ENCODE data around the gene PFKFB4. TPM values are rescaled to one million over a fixed set of nuclear protein-coding genes. Genes with fewer than 3 reads are reported as not detected.
"Not testable (repeated sequence)": the region's sequence is repeated elsewhere in the genome, so short reads cannot be mapped to it uniquely, and the experiment has no call there.

PFKFB4 gene
- total and polyA plus RNA-seq, 4 experiments from 2014 or later, result 2.5 to 2.7 (median 2.6) TPM

DNA sequence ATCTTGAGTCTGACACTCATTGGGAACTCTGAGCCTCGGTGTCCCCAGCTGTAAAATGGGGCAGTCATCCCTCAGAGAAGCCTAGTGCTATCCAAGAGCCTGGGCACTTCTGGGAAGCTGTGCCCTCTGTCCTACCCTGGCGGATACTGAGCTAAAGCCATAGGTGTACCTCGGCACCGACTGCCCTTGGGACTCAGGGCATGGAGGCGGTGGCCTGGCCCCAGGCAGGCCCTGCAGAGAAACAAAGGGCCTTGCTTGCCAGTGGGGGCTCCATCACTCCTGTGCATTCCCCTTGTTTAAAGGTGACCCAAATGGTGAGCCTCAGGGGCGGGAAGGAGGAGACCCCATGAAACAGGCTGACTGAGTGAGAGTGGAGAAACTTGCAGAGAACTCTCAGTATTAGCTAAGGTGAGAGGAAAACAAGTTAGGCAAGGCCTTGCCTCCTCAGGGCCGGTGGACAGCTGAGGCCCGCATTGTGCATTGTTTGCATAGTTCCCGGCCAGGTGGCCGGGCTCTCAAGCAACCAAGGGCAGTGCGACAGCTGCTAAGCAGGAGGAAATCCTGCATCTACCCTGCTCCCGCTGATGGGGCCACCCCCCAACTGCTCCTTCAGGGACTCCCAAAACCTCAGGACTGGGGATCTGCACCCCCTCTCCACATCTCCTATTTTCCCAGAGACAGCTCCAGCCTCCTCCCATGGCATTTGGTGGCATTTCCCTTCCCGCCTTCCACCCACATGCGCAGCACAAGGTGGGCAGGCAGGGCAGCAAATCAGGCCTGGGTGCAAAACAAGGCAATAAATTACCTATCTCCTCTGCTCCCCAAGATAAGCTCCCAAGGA is 4.3 kb downstream of the PFKFB4 start:
- POLR2A ChIA-PET (ENCODE audit: partially characterized antibody), result interaction anchor here (0.8 to 1.6 kb wide), 3 partner anchors 84 to 112 kb away, joined by 3 to 5 read pairs (median 3); partner anchors contain the start of genes CCDC51 and TMA7
- no peaks in the 10 kb centered on the region for H3K36me3 ChIP-seq (ENCODE audit: insufficient read depth, low read length)
- H3K9me3 ChIP-seq (ENCODE audit: control insufficient read depth in 1 of 2, low read length in 2 of 2), result no peaks in the 10 kb centered on the region

DNA sequence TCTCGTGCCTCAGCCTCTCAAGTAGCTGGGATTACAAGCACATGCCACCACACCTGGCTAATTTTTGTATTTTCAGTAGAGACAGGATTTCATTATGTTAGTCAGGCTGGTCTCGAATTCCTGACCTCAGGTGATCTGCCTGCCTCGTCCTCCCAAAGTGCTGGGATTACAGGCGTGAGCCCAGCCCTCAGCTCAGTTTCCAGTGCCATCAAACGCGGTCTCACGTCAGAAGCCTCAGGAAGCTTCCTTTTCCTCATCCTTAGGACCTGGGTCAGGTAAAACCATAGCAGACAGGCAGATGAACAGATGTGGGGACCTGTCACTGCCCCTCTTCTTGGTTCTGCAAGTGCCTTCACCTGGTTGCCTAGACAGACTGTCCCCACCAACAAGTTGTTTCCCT is 5.0 kb downstream of the PFKFB4 start:
- H3K4me3 ChIP-seq (ENCODE audit: low read length in 2 of 2); H3K27ac ChIP-seq (ENCODE audit: low read depth, low read length); H3K36me3 ChIP-seq (ENCODE audit: insufficient read depth, low read length); H3K27ac Mint-ChIP-seq; H3K9me3 Mint-ChIP-seq; intact Hi-C loops (cut with micrococcal nuclease); H3K9me3 ChIP-seq (ENCODE audit: control insufficient read depth in 1 of 2, low read length in 2 of 2); H3K36me3 Mint-ChIP-seq; POLR2A ChIA-PET (ENCODE audit: partially characterized antibody); H3K27me3 Mint-ChIP-seq; DNase-seq; H3K27me3 ChIP-seq (ENCODE audit: insufficient read depth, low read length); H3K4me3 Mint-ChIP-seq: not testable (repeated sequence)
- CTCF ChIA-PET (ENCODE audit: partially characterized antibody), result interaction anchor here (0.5 to 18.1 kb wide), 4 partner anchors 43 to 1185 kb away, joined by 3 to 330 read pairs (median 86); no protein-coding TSS in a partner anchor
- peaks cover 15% of the 10 kb centered on the region for H3K4me1 ChIP-seq (ENCODE audit: insufficient read depth, low read length)
- H3K4me1 Mint-ChIP-seq, result peaks cover 6 to 20% (median 8%) of the 10 kb centered on the region in 4 donors

More for the DNA sequence above, 4.3 kb downstream of the PFKFB4 start:
- H3K27me3 ChIP-seq (ENCODE audit: insufficient read depth, low read length), result no peaks in the 10 kb centered on the region
- H3K4me1 ChIP-seq (ENCODE audit: insufficient read depth, low read length), result peaks cover 18% of the 10 kb centered on the region
- Mint-ChIP-seq H3K4me3 (no peak overlapping the region), H3K27me3 (no peaks in the 10 kb centered on the region), H3K27ac (no peak overlapping the region), H3K36me3 (no peaks in the 10 kb centered on the region), H3K9me3 (peaks cover 0 to 1% (median 0%) of the 10 kb centered on the region in 8 donors), H3K4me1 (peaks cover 6 to 20% (median 12%) of the 10 kb centered on the region in 4 donors)
- intact Hi-C loops (cut with micrococcal nuclease), result no loop called here
- no peak overlapping the region for H3K4me3 ChIP-seq (ENCODE audit: low read length in 2 of 2)
- no peak overlapping the region for H3K27ac ChIP-seq (ENCODE audit: low read depth, low read length)
- DNase-seq, result no peak
- CTCF ChIA-PET (ENCODE audit: partially characterized antibody), result interaction anchor here (1.0 to 18.1 kb wide), 3 partner anchors 111 to 151 kb away, joined by 4 to 330 read pairs (median 118); no protein-coding TSS in a partner anchor

DNA sequence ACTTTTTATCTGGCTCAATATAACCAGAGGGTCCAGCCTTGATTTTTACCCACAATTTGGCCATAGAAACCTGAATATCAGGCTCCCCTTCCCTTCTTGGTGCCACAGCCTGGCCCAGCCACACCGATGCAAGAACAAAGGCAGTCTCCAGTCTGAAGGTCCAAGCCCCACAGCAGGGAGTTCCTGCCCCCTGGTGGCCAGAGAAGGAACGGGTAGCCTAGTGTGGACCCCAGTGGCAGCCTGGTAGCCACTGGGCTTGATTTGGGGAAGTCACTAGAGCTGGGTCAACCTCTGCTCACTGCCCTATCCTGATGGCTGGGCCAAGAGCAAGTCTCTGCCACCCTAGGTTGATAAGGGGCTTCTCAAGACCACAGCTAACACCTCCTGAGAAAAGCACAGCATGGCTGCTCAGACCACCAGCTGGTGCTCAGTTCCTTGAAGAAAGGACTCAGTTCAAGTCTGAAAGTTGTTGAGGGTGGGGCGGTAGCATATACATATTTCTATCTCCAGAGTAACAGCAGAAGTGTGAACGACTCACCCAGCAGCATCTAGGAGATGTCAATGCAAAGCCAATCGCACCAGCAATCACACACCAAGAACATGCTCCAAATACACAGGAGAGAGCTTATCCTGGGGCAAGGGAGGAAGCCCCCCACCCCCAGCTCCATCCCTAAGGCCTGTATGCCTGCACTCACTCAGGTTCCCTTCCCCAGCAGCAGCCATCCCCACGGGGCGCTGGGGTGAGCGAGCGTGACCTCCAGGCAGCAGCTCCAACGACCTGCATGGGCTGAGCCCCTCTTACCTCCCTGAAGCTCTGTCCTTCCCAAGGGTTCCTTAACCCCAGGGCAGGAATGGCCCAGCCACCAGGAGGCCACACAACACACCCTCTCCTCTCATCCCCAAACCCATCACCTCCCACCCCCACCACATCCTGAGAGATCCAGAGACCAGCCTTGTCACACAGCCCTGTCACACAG is 7.6 kb downstream of the PFKFB4 start:
- DNase-seq, result peak; percentile 77 to 82 (median 78)
- Histone ChIP-seq H3K27ac (ENCODE audit: low read depth, low read length) (no peak overlapping the region), H3K36me3 (ENCODE audit: insufficient read depth, low read length) (no peaks in the 10 kb centered on the region), H3K9me3 (ENCODE audit: control insufficient read depth in 1 of 2, low read length in 2 of 2) (no peaks in the 10 kb centered on the region), H3K4me1 (ENCODE audit: insufficient read depth, low read length) (peaks cover 8% of the 10 kb centered on the region), H3K27me3 (ENCODE audit: insufficient read depth, low read length) (no peaks in the 10 kb centered on the region), H3K4me3 (ENCODE audit: low read length in 2 of 2) (no peak overlapping the region)
- no peaks in the 10 kb centered on the region for H3K36me3 Mint-ChIP-seq
- no peaks in the 10 kb centered on the region for H3K27me3 Mint-ChIP-seq
- POLR2A ChIA-PET (ENCODE audit: partially characterized antibody), result interaction anchor here (0.7 to 2.0 kb wide), 6 partner anchors 31 to 148 kb away, joined by 3 to 11 read pairs (median 3); partner anchors contain the start of gene SHISA5
- no peak overlapping the region for H3K4me3 Mint-ChIP-seq
- CTCF ChIA-PET (ENCODE audit: partially characterized antibody), result interaction anchor here (0.6 to 18.1 kb wide), 33 partner anchors 9 to 1695 kb away, joined by 3 to 330 read pairs (median 4); partner anchors contain the start of genes CCDC51, PFKFB4, SHISA5 and SLC26A6
- H3K4me1 Mint-ChIP-seq, result peaks cover 5 to 21% (median 6%) of the 10 kb centered on the region in 4 donors
- intact Hi-C loops (cut with micrococcal nuclease), result loop anchor here (1.0 kb wide), 4 partner anchors 42 to 276 kb away; a partner anchor contains a TSS
- H3K27ac Mint-ChIP-seq, result peak overlapping the region in 2 of 7 donors; percentile 17 to 35
- peaks cover 0 to 1% (median 0%) of the 10 kb centered on the region in 8 donors for H3K9me3 Mint-ChIP-seq

DNA sequence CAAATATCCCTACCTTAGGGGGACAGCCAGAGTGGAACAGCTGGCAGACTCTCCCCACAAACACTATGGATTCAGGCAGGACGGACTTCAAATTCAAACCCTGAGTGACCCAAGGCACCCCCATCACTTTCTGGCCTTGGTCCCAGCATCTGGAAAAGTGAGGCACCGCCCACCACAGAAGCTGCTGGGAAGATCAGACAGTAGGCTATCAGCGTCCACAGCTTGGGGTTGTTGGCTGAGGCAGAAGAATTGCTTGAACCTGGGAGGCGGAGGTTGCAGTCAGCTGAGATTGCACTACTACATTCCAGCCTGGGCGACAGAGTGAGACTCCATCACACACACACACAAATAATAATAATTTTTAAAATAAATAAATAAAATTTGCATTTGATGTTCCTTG is 8.5 kb downstream of the PFKFB4 start:
- Mint-ChIP-seq H3K27ac (no peak overlapping the region), H3K36me3 (no peaks in the 10 kb centered on the region), H3K9me3 (peaks cover 0 to 1% (median 0%) of the 10 kb centered on the region in 8 donors), H3K27me3 (no peaks in the 10 kb centered on the region), H3K4me1 (peaks cover 5 to 21% (median 6%) of the 10 kb centered on the region in 4 donors), H3K4me3 (no peak overlapping the region)
- Histone ChIP-seq H3K9me3 (ENCODE audit: control insufficient read depth in 1 of 2, low read length in 2 of 2) (no peaks in the 10 kb centered on the region), H3K4me1 (ENCODE audit: insufficient read depth, low read length) (peaks cover 8% of the 10 kb centered on the region), H3K36me3 (ENCODE audit: insufficient read depth, low read length) (no peaks in the 10 kb centered on the region), H3K27me3 (ENCODE audit: insufficient read depth, low read length) (no peaks in the 10 kb centered on the region), H3K4me3 (ENCODE audit: low read length in 2 of 2) (no peak overlapping the region), H3K27ac (ENCODE audit: low read depth, low read length) (no peak overlapping the region)
- intact Hi-C loops (cut with micrococcal nuclease), result loop anchor here (1.0 kb wide), 4 partner anchors 41 to 275 kb away; a partner anchor contains a TSS
- DNase-seq, result no peak
- POLR2A ChIA-PET (ENCODE audit: partially characterized antibody), result interaction anchor here (1.1 to 2.0 kb wide), 5 partner anchors 33 to 147 kb away, joined by 3 to 11 read pairs (median 3); partner anchors contain the start of gene SHISA5
- CTCF ChIA-PET (ENCODE audit: partially characterized antibody), result interaction anchor here (0.6 to 18.1 kb wide), 9 partner anchors 9 to 658 kb away, joined by 3 to 330 read pairs (median 4); partner anchors contain the start of genes PFKFB4 and SLC26A6

DNA sequence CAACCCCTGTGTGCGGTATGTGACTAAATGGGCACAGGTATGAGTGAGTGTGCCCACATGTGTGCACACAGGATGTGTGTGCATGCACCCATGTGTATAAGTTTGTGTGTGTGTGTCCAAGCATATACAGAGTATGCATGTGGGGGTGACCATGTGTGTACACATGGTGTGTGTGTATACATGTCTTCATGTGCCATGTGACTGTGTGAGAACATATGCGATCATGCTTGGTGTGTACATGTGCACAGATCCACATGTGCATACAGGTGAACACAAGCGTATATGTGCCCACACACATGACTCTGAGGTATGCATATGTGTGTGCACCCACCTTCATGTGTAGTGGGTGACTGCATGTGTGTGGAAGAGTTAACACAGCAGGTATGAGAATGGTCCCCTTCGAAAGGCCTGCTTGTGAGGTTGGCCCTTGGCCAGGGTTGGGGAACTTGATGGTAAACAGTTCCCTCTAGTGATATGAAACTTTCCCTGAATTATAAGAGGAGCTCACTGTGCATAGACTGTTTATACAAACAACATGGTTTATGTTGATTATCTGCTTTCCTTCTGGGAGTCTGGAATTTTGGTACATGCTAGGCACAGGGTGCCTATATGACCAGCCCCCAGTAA is 10.3 kb downstream of the PFKFB4 start:
- H3K36me3 ChIP-seq (ENCODE audit: insufficient read depth, low read length), result no peaks in the 10 kb centered on the region
- intact Hi-C loops (cut with micrococcal nuclease), result no loop called here

DNA sequence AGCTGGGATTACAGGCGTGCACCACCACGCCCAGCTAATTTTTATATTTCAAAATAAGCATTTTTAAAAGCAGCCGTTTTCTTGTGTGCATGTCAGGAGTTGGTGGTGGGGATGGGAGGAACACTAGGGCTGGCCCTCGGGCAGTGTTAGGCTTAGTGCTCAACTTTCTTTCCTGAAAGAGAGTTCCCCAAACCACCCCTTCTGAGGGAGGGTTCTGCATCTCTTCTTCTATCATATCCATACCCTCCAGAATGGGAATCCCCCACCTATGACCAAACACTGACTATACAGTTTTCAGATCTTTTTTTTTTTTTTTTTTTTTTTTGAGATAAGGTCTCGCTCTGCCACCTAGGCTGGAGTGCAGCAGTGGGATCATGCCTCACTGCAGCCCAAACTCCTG is 12.5 kb downstream of the PFKFB4 start:
- H3K27ac Mint-ChIP-seq, result no peak overlapping the region
- H3K27me3 Mint-ChIP-seq, result no peaks in the 10 kb centered on the region
- intact Hi-C loops (cut with micrococcal nuclease), result no loop called here
- no peaks in the 10 kb centered on the region for H3K36me3 Mint-ChIP-seq
- Histone ChIP-seq H3K36me3 (ENCODE audit: insufficient read depth, low read length) (no peaks in the 10 kb centered on the region), H3K27ac (ENCODE audit: low read depth, low read length) (no peak overlapping the region), H3K4me3 (ENCODE audit: low read length in 2 of 2) (no peak overlapping the region), H3K27me3 (ENCODE audit: insufficient read depth, low read length) (no peaks in the 10 kb centered on the region), H3K4me1 (ENCODE audit: insufficient read depth, low read length) (peaks cover 8% of the 10 kb centered on the region), H3K9me3 (ENCODE audit: control insufficient read depth in 1 of 2, low read length in 2 of 2) (no peaks in the 10 kb centered on the region)
- H3K4me3 Mint-ChIP-seq, result no peak overlapping the region
- ChIA-PET POLR2A (ENCODE audit: partially characterized antibody) (no interaction called here), CTCF (ENCODE audit: partially characterized antibody) (interaction anchor here (0.7 to 2.0 kb wide), 6 partner anchors 11 to 137 kb away, joined by 3 to 19 read pairs (median 3); no protein-coding TSS in a partner anchor)
- peaks cover 5 to 21% (median 6%) of the 10 kb centered on the region in 4 donors for H3K4me1 Mint-ChIP-seq
- H3K9me3 Mint-ChIP-seq, result no peaks in the 10 kb centered on the region
- no peak for DNase-seq

More for the DNA sequence above, 10.3 kb downstream of the PFKFB4 start:
- Mint-ChIP-seq H3K27ac (peak overlapping the region in 1 of 7 donors; percentile 29), H3K9me3 (no peaks in the 10 kb centered on the region), H3K4me1 (peaks cover 5 to 21% (median 6%) of the 10 kb centered on the region in 4 donors), H3K36me3 (no peaks in the 10 kb centered on the region), H3K4me3 (no peak overlapping the region), H3K27me3 (no peaks in the 10 kb centered on the region)
- peak in 2 of 5 donors; percentile 14 to 31 for DNase-seq
- no peaks in the 10 kb centered on the region for H3K27me3 ChIP-seq (ENCODE audit: insufficient read depth, low read length)
- H3K4me1 ChIP-seq (ENCODE audit: insufficient read depth, low read length), result peaks cover 8% of the 10 kb centered on the region
- H3K9me3 ChIP-seq (ENCODE audit: control insufficient read depth in 1 of 2, low read length in 2 of 2), result no peaks in the 10 kb centered on the region
- POLR2A ChIA-PET (ENCODE audit: partially characterized antibody), result interaction anchor here (1.3 kb wide), 1 partner anchor 10 kb away, joined by 3 read pairs; the partner anchor contains the start of gene PFKFB4
- H3K4me3 ChIP-seq (ENCODE audit: low read length in 2 of 2), result no peak overlapping the region
- CTCF ChIA-PET (ENCODE audit: partially characterized antibody), result interaction anchor here (1.0 to 18.1 kb wide), 5 partner anchors 12 to 145 kb away, joined by 3 to 330 read pairs (median 4); partner anchors contain the start of gene CCDC51
- no peak overlapping the region for H3K27ac ChIP-seq (ENCODE audit: low read depth, low read length)
